SW480 (cell line): ENCODE results near the gene PIGB.
"Not testable (repeated sequence)": the region's sequence is repeated elsewhere in the genome, so short reads cannot be mapped to it uniquely, and the experiment has no call there.

ENCODE experiments used
- DNase-seq: peaks from one replicate; pipeline ENCODE4 v3.0.0-alpha.2; 2016; ENCODE audit warnings: low spot score

PIGB gene

GRCh38 chr15:55318588-55319494 is at the start of gene PIGB, which contains the start of gene PIGBOS1:
TSS of gene PIGB (plus strand) at chr15:55319222. CDS start at chr15:55319251, 29 bp downstream.
TSS of gene PIGBOS1 (minus strand) at chr15:55319123. CDS start at chr15:55317792, 1,331 bp downstream.
- DNase-seq, result peak; percentile 81

GRCh38 chr15:55270291-55270690 is 48.7 kb upstream of the PIGB start:
- no peak for DNase-seq

GRCh38 chr15:55276324-55276723 is 42.7 kb upstream of the PIGB start:
- no peak for DNase-seq

GRCh38 chr15:55277116-55277564 is 41.9 kb upstream of the PIGB start:
- DNase-seq, result no peak

GRCh38 chr15:55277715-55278114 is 41.3 kb upstream of the PIGB start:
- DNase-seq, result no peak

- DNase-seq, result no peak
Observed at GRCh38 chr15:55279100-55279745, 39.8 kb upstream of the PIGB start.

- DNase-seq, result peak; percentile 80
Observed at GRCh38 chr15:55279746-55280351, 39.2 kb upstream of the PIGB start.

GRCh38 chr15:55280589-55280988 is 38.4 kb upstream of the PIGB start:
- DNase-seq, result not testable (repeated sequence)

GRCh38 chr15:55281517-55282228 is 37.3 kb upstream of the PIGB start:
- no peak for DNase-seq

- no peak for DNase-seq
Observed at GRCh38 chr15:55282284-55282833, 36.7 kb upstream of the PIGB start.

- no peak for DNase-seq
Observed at GRCh38 chr15:55283379-55284147, 35.5 kb upstream of the PIGB start.

GRCh38 chr15:55284426-55284825 is 34.6 kb upstream of the PIGB start:
- DNase-seq, result no peak

GRCh38 chr15:55286442-55287189 is 32.4 kb upstream of the PIGB start:
- DNase-seq, result not testable (repeated sequence)

GRCh38 chr15:55288006-55288717 is 30.9 kb upstream of the PIGB start:
- DNase-seq, result no peak

GRCh38 chr15:55289011-55289745 is 29.8 kb upstream of the PIGB start:
- no peak for DNase-seq

- DNase-seq, result peak; percentile 46
Observed at GRCh38 chr15:55289746-55290527, 29.1 kb upstream of the PIGB start, which contains the start of gene RAB27A. TSS of gene RAB27A (minus strand) at chr15:55289813. CDS start at chr15:55234934, 54,879 bp downstream.

GRCh38 chr15:55290528-55291057 is 28.4 kb upstream of the PIGB start:
- DNase-seq, result peak; percentile 66

GRCh38 chr15:55297315-55297714 is 21.7 kb upstream of the PIGB start:
- DNase-seq, result no peak
